IMR-90 (cell line): ENCODE data around the gene KRT6B. TPM values are rescaled to one million over a fixed set of nuclear protein-coding genes. Genes with fewer than 3 reads are reported as not detected.

Experiments
- ATAC-seq: fragments of 200-7000 bp; cut with Tn5 transposase; 2 replicates; pipeline ENCODE4 v1.9.1; 2020; ENCODE audit warnings: low read depth, mild to moderate bottlenecking, moderate library complexity
- Bru-seq: library from RNA; stranded (reverse); fragments of 400-500 nt; gene quantifications from one replicate; lab custom pipeline; 2021; lab: Mats Ljungman, UMichigan
- BruChase-seq, 2 experiments: library from RNA; stranded (reverse); fragments of 400-500 nt; gene quantifications; one replicate each; lab custom pipeline; 2021; lab: Mats Ljungman, UMichigan
- BruUV-seq: library from RNA; stranded (reverse); fragments of 400-500 nt; replicated peaks from 2 replicates; lab custom pipeline; 2021; lab: Mats Ljungman, UMichigan
- CTCF ChIA-PET: fragments of 300-600 bp; formaldehyde crosslinking; extraction: SDS; loops from one replicate; lab custom pipeline; 2021; ENCODE audit warnings: antibody characterized with exemption; lab: Yijun Ruan, JAX
- POLR2A ChIA-PET: fragments of 300-600 bp; sonication (Branson Sonifier 250); formaldehyde crosslinking; loops from one replicate; lab custom pipeline; 2022; ENCODE audit warnings: antibody characterized with exemption; ENCODE audit not compliant: unreplicated experiment; lab: Charles Lee
- DNase-seq: peaks from one replicate; pipeline ENCODE4 v3.0.0; 2013
- H2AFZ ChIP-seq: replicated peaks from 2 replicates; pipeline ENCODE3; 2013; ENCODE audit warnings: low read length, mild to moderate bottlenecking; ENCODE audit not compliant: poor library complexity
- H2AK5ac ChIP-seq: 2 replicates; pipeline ENCODE4 v1.6.1; 2013; ENCODE audit warnings: low read depth, low read length, inconsistent platforms
- H2AK9ac ChIP-seq: replicated peaks from 2 replicates; pipeline ENCODE3; 2013; ENCODE audit warnings: mild to moderate bottlenecking, low read depth, low read length, moderate library complexity; ENCODE audit not compliant: poor library complexity
- H2BK120ac ChIP-seq: 2 replicates; pipeline ENCODE4 v1.6.1; 2013; ENCODE audit warnings: low read depth, low read length, inconsistent platforms
- H2BK15ac ChIP-seq: 3 replicates; pipeline ENCODE4 v1.6.1; 2013; ENCODE audit warnings: low read depth, low read length, inconsistent platforms
- H2BK20ac ChIP-seq: 2 replicates; pipeline ENCODE4 v1.6.1; 2013; ENCODE audit warnings: low read depth, mild to moderate bottlenecking, inconsistent platforms, low read length, moderate library complexity
- H2BK5ac ChIP-seq: 2 replicates; pipeline ENCODE4 v1.6.1; 2013; ENCODE audit warnings: mild to moderate bottlenecking, low read depth, low read length, inconsistent platforms; ENCODE audit not compliant: poor library complexity, severe bottlenecking
- H3K14ac ChIP-seq: replicated peaks from 2 replicates; pipeline ENCODE4 v1.6.1; 2013; ENCODE audit warnings: low read depth, low read length, inconsistent platforms
- H3K18ac ChIP-seq: 2 replicates; pipeline ENCODE4 v1.6.1; 2013; ENCODE audit warnings: low read depth, low read length, control low read depth
- H3K23ac ChIP-seq: 2 replicates; pipeline ENCODE4 v1.6.1; 2013; ENCODE audit warnings: low read depth, low read length, inconsistent platforms
- H3K27ac ChIP-seq: 2 replicates; pipeline ENCODE4 v1.5.1; 2013; ENCODE audit warnings: mild to moderate bottlenecking, control low read depth, low read length; ENCODE audit not compliant: insufficient read depth
- H3K27me3 ChIP-seq: 2 replicates; pipeline ENCODE4 v1.6.1; 2013; ENCODE audit warnings: low read length; ENCODE audit not compliant: control insufficient read depth, insufficient read depth
- H3K36me3 ChIP-seq: 2 replicates; pipeline ENCODE4 v1.6.1; 2013; ENCODE audit warnings: low read length, mixed read lengths; ENCODE audit not compliant: control insufficient read depth, insufficient read depth
- H3K4ac ChIP-seq: 2 replicates; pipeline ENCODE4 v1.6.1; 2013; ENCODE audit warnings: low read depth, low read length, inconsistent platforms
- H3K4me1 ChIP-seq: 2 replicates; pipeline ENCODE4 v1.6.1; 2013; ENCODE audit warnings: low read length, mixed read lengths; ENCODE audit not compliant: control insufficient read depth, insufficient read depth
- H3K4me2 ChIP-seq: 2 replicates; pipeline ENCODE4 v1.6.1; 2013; ENCODE audit warnings: low read depth, mild to moderate bottlenecking, control low read depth, low read length, moderate library complexity
- H3K4me3 ChIP-seq: 2 replicates; pipeline ENCODE4 v1.5.1; 2013; ENCODE audit warnings: low read depth, mild to moderate bottlenecking, control low read depth, low read length, moderate library complexity; ENCODE audit not compliant: insufficient read depth
- H3K56ac ChIP-seq: 2 replicates; pipeline ENCODE4 v1.6.1; 2013; ENCODE audit warnings: low read length, inconsistent platforms; ENCODE audit not compliant: insufficient read depth; ENCODE audit errors: extremely low read depth
- H3K79me1 ChIP-seq, 2 experiments: 2 replicates each; pipeline ENCODE4 v1.6.1; 2013; ENCODE audit warnings: low read length in 2 of 2, inconsistent platforms in 1 of 2, low read depth in 1 of 2
- H3K9ac ChIP-seq: 2 replicates; pipeline ENCODE4 v1.6.1; 2013; ENCODE audit warnings: low read depth, low read length, control low read depth
- H3K9me1 ChIP-seq: 2 replicates; pipeline ENCODE4 v1.6.1; 2013; ENCODE audit warnings: low read length, inconsistent platforms; ENCODE audit not compliant: insufficient read depth
- H3K9me3 ChIP-seq: 2 replicates; pipeline ENCODE4 v1.6.1; 2013; ENCODE audit warnings: low read length; ENCODE audit not compliant: control insufficient read depth, insufficient read depth
- H4K20me1 ChIP-seq: 2 replicates; pipeline ENCODE4 v1.6.1; 2013; ENCODE audit warnings: low read length, inconsistent platforms; ENCODE audit not compliant: insufficient read depth
- H4K5ac ChIP-seq: 2 replicates; pipeline ENCODE4 v1.6.1; 2013; ENCODE audit warnings: mild to moderate bottlenecking, low read depth, low read length, control low read depth
- H4K8ac ChIP-seq, 2 experiments: 2 replicates each; pipeline ENCODE4 v1.6.1; 2013; ENCODE audit warnings: low read depth in 2 of 2, low read length in 2 of 2, control low read depth in 1 of 2, inconsistent platforms in 1 of 2
- H4K91ac ChIP-seq: 2 replicates; pipeline ENCODE4 v1.6.1; 2013; ENCODE audit warnings: low read depth, low read length, inconsistent platforms; ENCODE audit not compliant: insufficient read depth
- BHLHE40 ChIP-seq: fragments of 150-350 bp; IDR thresholded peaks from 2 replicates; pipeline ENCODE4 v1.6.1; 2016; ENCODE audit warnings: mild to moderate bottlenecking, low read depth, low read length
- CEBPB ChIP-seq: IDR thresholded peaks from 2 replicates; pipeline ENCODE4 v1.6.1; 2012; ENCODE audit warnings: low read depth, low read length, improper control_type of control experiment
- CHD1 ChIP-seq: IDR thresholded peaks from 2 replicates; pipeline ENCODE4 v1.6.1; 2012; ENCODE audit warnings: low read depth, low read length, improper control_type of control experiment
- CTCF ChIP-seq: conservative IDR thresholded peaks from 2 replicates; pipeline ENCODE4 v1.5.1; 2012; ENCODE audit warnings: mild to moderate bottlenecking, low read depth, low read length, improper control_type of control experiment
- ELK1 ChIP-seq: fragments of 150-350 bp; IDR thresholded peaks from 2 replicates; pipeline ENCODE4 v1.6.1; 2016; ENCODE audit warnings: low read depth, mild to moderate bottlenecking, low read length, moderate library complexity, borderline replicate concordance
- FOS ChIP-seq: fragments of 150-350 bp; IDR thresholded peaks from 2 replicates; pipeline ENCODE4 v1.6.1; 2016; ENCODE audit warnings: low read depth, low read length
- MAFK ChIP-seq: IDR thresholded peaks from 2 replicates; pipeline ENCODE4 v1.6.1; 2012; ENCODE audit warnings: low read depth, low read length, improper control_type of control experiment
- MAZ ChIP-seq: IDR thresholded peaks from 2 replicates; pipeline ENCODE4 v1.6.1; 2012; ENCODE audit warnings: low read depth, mild to moderate bottlenecking, low read length, improper control_type of control experiment, moderate library complexity, borderline replicate concordance
- MXI1 ChIP-seq: IDR thresholded peaks from 2 replicates; pipeline ENCODE4 v1.6.1; 2012; ENCODE audit warnings: low read depth, mild to moderate bottlenecking, low read length, moderate library complexity, borderline replicate concordance
- NFE2L2 ChIP-seq: fragments of 150-350 bp; IDR thresholded peaks from 2 replicates; pipeline ENCODE4 v1.6.1; 2016; ENCODE audit warnings: low read depth, mild to moderate bottlenecking, low read length
- POLR2A ChIP-seq: IDR thresholded peaks from 2 replicates; pipeline ENCODE4 v1.6.1; 2012; ENCODE audit warnings: mild to moderate bottlenecking, low read depth, low read length
- RAD21 ChIP-seq: IDR thresholded peaks from 2 replicates; pipeline ENCODE4 v1.6.1; 2012; ENCODE audit warnings: low read length, improper control_type of control experiment
- RCOR1 ChIP-seq: IDR thresholded peaks from 2 replicates; pipeline ENCODE4 v1.6.1; 2012; ENCODE audit warnings: mild to moderate bottlenecking, low read length, improper control_type of control experiment; ENCODE audit not compliant: insufficient replicate concordance
- RFX5 ChIP-seq: IDR thresholded peaks from 2 replicates; pipeline ENCODE4 v1.8.0; 2012; ENCODE audit warnings: low read depth, mild to moderate bottlenecking, low read length, moderate library complexity
- SMC3 ChIP-seq: fragments of 150-350 bp; IDR thresholded peaks from 2 replicates; pipeline ENCODE4 v1.6.1; 2016; ENCODE audit warnings: low read depth, mild to moderate bottlenecking, antibody characterized with exemption, low read length, moderate library complexity
- USF2 ChIP-seq: fragments of 150-350 bp; IDR thresholded peaks from 2 replicates; pipeline ENCODE4 v1.6.1; 2017; ENCODE audit warnings: mild to moderate bottlenecking, antibody characterized with exemption, low read length, low read depth
- WGBS, 2 experiments: methylation state at CpG; one replicate each; pipeline versions ENCODE4 v1.1.5 to v1.1.7; 2013; ENCODE audit warnings: missing lambda C conversion rate in 2 of 2; ENCODE audit not compliant: insufficient read length in 1 of 2; ENCODE audit errors: extremely low coverage in 2 of 2; 5-methylcytosine and 5-hydroxymethylcytosine counted together
- dilution Hi-C: fragments of 300-500 bp; cut with HindIII; formaldehyde crosslinking; loops from one replicate; pipeline ENCODE4 v1.14.3; 2018; ENCODE audit warnings: low sequenced_read_pairs; ENCODE audit not compliant: unreplicated experiment
- in situ Hi-C: fragments of 300-500 bp; cut with MboI; formaldehyde crosslinking; loops from 3 replicates; pipeline ENCODE4 v1.14.3; 2019; ENCODE audit warnings: low sequenced_read_pairs, inconsistent platforms, mixed read lengths
- intact Hi-C: fragments of 100-400 bp; cut with micrococcal nuclease; formaldehyde crosslinking; loops from 2 replicates; pipeline ENCODE4 v1.10.0; 2022
- long read RNA-seq: library from polyadenylated mRNA; unstranded; transcript quantifications from one replicate; pipeline ENCODE4 v2.0.0, GENCODE V29; 2021; ENCODE audit not compliant: unreplicated experiment
- polyA plus RNA-seq, 3 experiments: library from polyadenylated mRNA; depleted of rRNA; stranded (reverse); fragments of >200 nt; gene quantifications; 2 replicates each; pipeline ENCODE4 v1.2.3, GENCODE V29; 2012; ENCODE audit warnings: low replicate concordance in 1 of 3
- total RNA-seq: library from RNA; depleted of rRNA; stranded (reverse); fragments of >200 nt; gene quantifications from 2 replicates; pipeline ENCODE4 v1.2.3, GENCODE V29; 2012; rRNA removed

The KRT6B gene
- total RNA-seq (not detected in 2 replicates), polyA plus RNA-seq (2012; rRNA removed) (not detected in 2 replicates), Bru-seq, nascent RNA (not detected), BruChase-seq, experiment 1, labeled RNA remaining after a 6-hour chase (not detected), BruChase-seq, experiment 2, labeled RNA remaining after a 2-hour chase (not detected)
- not detected in 2 replicates for polyA plus RNA-seq (2012; cell fraction: cytosol; rRNA removed)
- not detected in 2 replicates for polyA plus RNA-seq (2012; cell fraction: nucleus; rRNA removed; ENCODE audit: low replicate concordance)
- long read RNA-seq, result 0 reads

GRCh38 chr12:52452101-52452500, at the start of gene KRT6B:
TSS of gene KRT6B (minus strand) at chr12:52452146. CDS start at chr12:52452078, 68 bp downstream.
- Histone ChIP-seq H2BK15ac (no peak within 1 kb of the TSS), H3K18ac (no peak within 1 kb of the TSS), H4K5ac (no peak within 1 kb of the TSS), H4K8ac (no peak within 1 kb of the TSS), H3K4me2 (no peak within 1 kb of the TSS), H4K91ac (no peak within 1 kb of the TSS), H3K9ac (no peak within 1 kb of the TSS), H2BK120ac (no peak within 1 kb of the TSS), H3K4me3 (no peak within 1 kb of the TSS), H3K23ac (no peak within 1 kb of the TSS), H3K4me1 (no peaks in the 10 kb centered on the region), H2BK5ac (no peak within 1 kb of the TSS), H2AK9ac (no peak within 1 kb of the TSS), H3K36me3 (no peaks in the 10 kb centered on the region), H3K14ac (no peak within 1 kb of the TSS), H3K9me1 (no peaks in the 10 kb centered on the region), H3K27me3 (peaks cover 9% of the 10 kb centered on the region; the same call in 1 of the 2 replicates), H2AFZ (no peak within 1 kb of the TSS), H3K27ac (no peak within 1 kb of the TSS), H3K9me3 (no peaks in the 10 kb centered on the region), H2AK5ac (no peak within 1 kb of the TSS), H3K4ac (no peak within 1 kb of the TSS), H3K79me1 (no peaks in the 10 kb centered on the region), H4K20me1 (no peaks in the 10 kb centered on the region), H3K56ac (no peak within 1 kb of the TSS), H2BK20ac (no peak within 1 kb of the TSS)
- TF ChIP-seq RCOR1, result no peak
- no peak for TF ChIP-seq BHLHE40
- TF ChIP-seq CEBPB, result no peak
- no peak for TF ChIP-seq RFX5
- no peak for TF ChIP-seq FOS
- TF ChIP-seq RAD21, result no peak
- TF ChIP-seq MXI1, result no peak
- no peak for TF ChIP-seq CHD1
- TF ChIP-seq SMC3, result no peak
- TF ChIP-seq ELK1, result no peak
- no peak for TF ChIP-seq POLR2A
- TF ChIP-seq MAZ, result no peak
- TF ChIP-seq NFE2L2, result no peak
- no peak for TF ChIP-seq USF2
- TF ChIP-seq MAFK, result no peak
- TF ChIP-seq CTCF, result no peak
- WGBS, 2 experiments, result 60% methylated on average over 1 of the region's 6 CpGs; no CpG with 5 or more reads in 1 of the 2 experiments
- dilution Hi-C loops, result no loop called here
- in situ Hi-C loops, result no loop called here
- CTCF ChIA-PET, result no interaction called here
- intact Hi-C loops, result no loop called here
- BruUV-seq, result no TSS peak
- POLR2A ChIA-PET, result no interaction called here
- ATAC-seq (no peak), DNase-seq (no peak)
